HT-29 (cell line): ENCODE measurements around the gene CD4. TPM values are rescaled to one million over a fixed set of nuclear protein-coding genes. Genes with fewer than 3 reads are reported as not detected.
"Not testable (repeated sequence)": the region's sequence is repeated elsewhere in the genome, so short reads cannot be mapped to it uniquely, and the experiment has no call there.

ENCODE experiments used
- DNase-seq: peaks from one replicate; pipeline ENCODE4 v3.0.0-alpha.2; 2015; ENCODE audit warnings: low spot score
- total RNA-seq: library from RNA; depleted of rRNA; stranded (reverse); fragments of >200 nt; shearing (Covaris generic); gene quantifications from 2 replicates; pipeline ENCODE4 v1.2.3, GENCODE V29; 2014

The CD4 gene
- total RNA-seq, 1 experiment from 2014 or later, result 0.25 TPM

GRCh38 chr12:6845395-6845794 is 56.1 kb downstream of the CD4 start:
- DNase-seq, result no peak

GRCh38 chr12:6846316-6846869 is 57.1 kb downstream of the CD4 start:
- no peak for DNase-seq

GRCh38 chr12:6847676-6848075 is 58.3 kb downstream of the CD4 start:
- no peak for DNase-seq

- DNase-seq, result no peak
Observed at GRCh38 chr12:6849427-6849826, 60.1 kb downstream of the CD4 start.

- no peak for DNase-seq
Observed at GRCh38 chr12:6849976-6850560, 60.7 kb downstream of the CD4 start.

GRCh38 chr12:6850796-6851152 is 61.4 kb downstream of the CD4 start:
- no peak for DNase-seq

GRCh38 chr12:6851153-6851920 is 62.0 kb downstream of the CD4 start, which contains the start of gene CDCA3:
CDCA3 (minus strand) TSS chr12:6851286; CDS start chr12:6850952, 334 bp downstream.
- DNase-seq, result peak; percentile 98

- DNase-seq, result peak; percentile 99
Observed at GRCh38 chr12:6851921-6852650, 62.8 kb downstream of the CD4 start, which contains the start of gene USP5. USP5 (plus strand) TSS chr12:6852150; CDS start chr12:6852180, 30 bp downstream.

GRCh38 chr12:6852651-6853354 is 63.5 kb downstream of the CD4 start:
- peak; percentile 50 for DNase-seq

GRCh38 chr12:6853626-6854025 is 64.3 kb downstream of the CD4 start:
- no peak for DNase-seq

- DNase-seq, result no peak
Observed at GRCh38 chr12:6854036-6854435, 64.7 kb downstream of the CD4 start.

GRCh38 chr12:6855322-6855721 is 66.0 kb downstream of the CD4 start:
- no peak for DNase-seq

- no peak for DNase-seq
Observed at GRCh38 chr12:6858799-6859198, 69.5 kb downstream of the CD4 start.

GRCh38 chr12:6860116-6860515 is 70.8 kb downstream of the CD4 start:
- no peak for DNase-seq

GRCh38 chr12:6860942-6861341 is 71.6 kb downstream of the CD4 start:
- no peak for DNase-seq

- DNase-seq, result no peak
Observed at GRCh38 chr12:6861391-6861790, 72.1 kb downstream of the CD4 start.

GRCh38 chr12:6863033-6863432 is 73.7 kb downstream of the CD4 start:
- DNase-seq, result no peak

GRCh38 chr12:6863586-6864321 is 74.4 kb downstream of the CD4 start:
- DNase-seq, result no peak

- not testable (repeated sequence) for DNase-seq
Observed at GRCh38 chr12:6865307-6865706, 76.0 kb downstream of the CD4 start.

GRCh38 chr12:6866163-6866919 is 77.0 kb downstream of the CD4 start:
- DNase-seq, result no peak
